B cell (primary cell): Measurements from ENCODE around the gene NDUFA5.

ENCODE experiments used
- EZH2 ChIP-seq: IDR thresholded peaks from 2 replicates; pipeline ENCODE4 v1.6.1; 2012; ENCODE audit warnings: borderline replicate concordance, low read depth, mild to moderate bottlenecking, moderate library complexity, low read length; ENCODE audit not compliant: insufficient read depth, poor library complexity, severe bottlenecking
- TF ChIP-seq, protein P1 (sequence below): fragments of 200-600 bp; IDR thresholded peaks from one replicate; pipeline ENCODE4 v1.8.0; 2022; ENCODE audit warnings: antibody characterized with exemption, mild to moderate bottlenecking

- TF ChIP-seq, protein P1, sequence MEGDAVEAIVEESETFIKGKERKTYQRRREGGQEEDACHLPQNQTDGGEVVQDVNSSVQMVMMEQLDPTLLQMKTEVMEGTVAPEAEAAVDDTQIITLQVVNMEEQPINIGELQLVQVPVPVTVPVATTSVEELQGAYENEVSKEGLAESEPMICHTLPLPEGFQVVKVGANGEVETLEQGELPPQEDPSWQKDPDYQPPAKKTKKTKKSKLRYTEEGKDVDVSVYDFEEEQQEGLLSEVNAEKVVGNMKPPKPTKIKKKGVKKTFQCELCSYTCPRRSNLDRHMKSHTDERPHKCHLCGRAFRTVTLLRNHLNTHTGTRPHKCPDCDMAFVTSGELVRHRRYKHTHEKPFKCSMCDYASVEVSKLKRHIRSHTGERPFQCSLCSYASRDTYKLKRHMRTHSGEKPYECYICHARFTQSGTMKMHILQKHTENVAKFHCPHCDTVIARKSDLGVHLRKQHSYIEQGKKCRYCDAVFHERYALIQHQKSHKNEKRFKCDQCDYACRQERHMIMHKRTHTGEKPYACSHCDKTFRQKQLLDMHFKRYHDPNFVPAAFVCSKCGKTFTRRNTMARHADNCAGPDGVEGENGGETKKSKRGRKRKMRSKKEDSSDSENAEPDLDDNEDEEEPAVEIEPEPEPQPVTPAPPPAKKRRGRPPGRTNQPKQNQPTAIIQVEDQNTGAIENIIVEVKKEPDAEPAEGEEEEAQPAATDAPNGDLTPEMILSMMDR: no peak
- TF ChIP-seq EZH2: no peak
Observed at GRCh38 chr7:123594813-123595241, 37.2 kb upstream of the NDUFA5 start.
